Keratinocyte (primary cell): ENCODE measurements around the gene CD28. TPM values are rescaled to one million over a fixed set of nuclear protein-coding genes. Genes with fewer than 3 reads are reported as not detected.

Source experiments
- DNase-seq: peaks from one replicate; pipeline ENCODE4 v3.0.0-alpha.2; 2011; ENCODE audit warnings: low read depth, missing footprints, low spot score
- FAIRE-seq: peaks from 2 replicates; lab custom pipeline; 2011; peaks lifted over from hg19 to GRCh38; lab: Jason Lieb, UNC
- H2AFZ ChIP-seq: 2 replicates; pipeline ENCODE4 v1.6.0; 2012; ENCODE audit warnings: low read length, control low read depth, inconsistent platforms; ENCODE audit not compliant: control insufficient read depth
- H3K27ac ChIP-seq: 2 replicates; pipeline ENCODE4 v1.5.1; 2011; ENCODE audit warnings: low read length; ENCODE audit not compliant: control insufficient read depth, insufficient read depth
- H3K27me3 ChIP-seq: 3 replicates; pipeline ENCODE4 v1.6.0; 2011; ENCODE audit warnings: low read length; ENCODE audit not compliant: control insufficient read depth, insufficient read depth; ENCODE audit errors: extremely low read depth
- H3K36me3 ChIP-seq, 2 experiments: 2 replicates in 1 of 2; 3 replicates in 1 of 2; pipeline ENCODE4 v1.5.1; 2011; ENCODE audit warnings: low read length in 2 of 2, mild to moderate bottlenecking in 1 of 2; ENCODE audit not compliant: control insufficient read depth in 2 of 2, insufficient read depth in 2 of 2; ENCODE audit errors: extremely low read depth in 1 of 2
- H3K4me1 ChIP-seq: 3 replicates; pipeline ENCODE4 v1.5.1; 2011; ENCODE audit warnings: low read length; ENCODE audit not compliant: control insufficient read depth, insufficient read depth; ENCODE audit errors: extremely low read depth
- H3K4me2 ChIP-seq: 3 replicates; pipeline ENCODE4 v1.6.0; 2011; ENCODE audit warnings: low read depth, low read length; ENCODE audit not compliant: control insufficient read depth, insufficient read depth; ENCODE audit errors: extremely low read depth
- H3K4me3 ChIP-seq, 3 experiments: fragments of 200-600 bp in 1 of 3; sonication (generic) in 1 of 3; 2 replicates in 2 of 3; 3 replicates in 1 of 3; pipeline ENCODE4 v1.5.1; 2011 to 2016; ENCODE audit warnings: low read length in 3 of 3, mild to moderate bottlenecking in 3 of 3, control low read depth in 2 of 3, inconsistent platforms in 1 of 3, low read depth in 1 of 3, mixed read lengths in 1 of 3, mixed run types in 1 of 3, moderate library complexity in 1 of 3; ENCODE audit not compliant: control insufficient read depth in 2 of 3, insufficient read depth in 2 of 3; ENCODE audit errors: extremely low read depth in 1 of 3
- H3K79me2 ChIP-seq: 2 replicates; pipeline ENCODE4 v1.6.0; 2012; ENCODE audit warnings: low read length; ENCODE audit not compliant: control insufficient read depth, insufficient read depth
- H3K9ac ChIP-seq: 3 replicates; pipeline ENCODE4 v1.6.0; 2011; ENCODE audit warnings: low read length; ENCODE audit not compliant: control insufficient read depth, insufficient read depth; ENCODE audit errors: extremely low read depth
- H3K9me1 ChIP-seq: 3 replicates; pipeline ENCODE4 v1.6.0; 2011; ENCODE audit warnings: low read length; ENCODE audit not compliant: control insufficient read depth, insufficient read depth; ENCODE audit errors: extremely low read depth
- H3K9me3 ChIP-seq: 2 replicates; pipeline ENCODE4 v1.5.1; 2012; ENCODE audit warnings: low read depth, low read length; ENCODE audit not compliant: control insufficient read depth
- H4K20me1 ChIP-seq: 3 replicates; pipeline ENCODE4 v1.6.0; 2011; ENCODE audit warnings: low read length; ENCODE audit not compliant: control insufficient read depth, insufficient read depth; ENCODE audit errors: extremely low read depth
- EZH2 ChIP-seq: IDR thresholded peaks from one replicate; pipeline ENCODE4 v1.6.1; 2012; ENCODE audit warnings: inconsistent platforms, mild to moderate bottlenecking, low read length, moderate library complexity
- dilution Hi-C: fragments of 300-500 bp; cut with MboI; formaldehyde crosslinking; loops from one replicate; pipeline ENCODE4 v1.7.0; 2020; ENCODE audit warnings: low sequenced_read_pairs; ENCODE audit not compliant: extremely low pct_ligation_motif_present
- polyA plus RNA-seq, 5 experiments: library from polyadenylated mRNA; depleted of rRNA in 3 of 5; stranded (reverse) in 3 of 5; stranded (forward) in 1 of 5; unstranded in 1 of 5; fragments of >200 nt; gene quantifications; 1 replicate in 1 of 5; 2 replicates in 3 of 5; 3 replicates in 1 of 5; pipeline versions ENCODE4 v1.2.1 to v1.2.3, GENCODE V29; 2011 to 2012; ENCODE audit warnings: missing spikeins in 2 of 5, low read depth in 1 of 5, low replicate concordance in 1 of 5
- TF ChIP-seq, protein P1 (sequence below), 3 experiments: IDR thresholded peaks in 1 of 3; conservative IDR thresholded peaks in 1 of 3; optimal IDR thresholded peaks in 1 of 3; 2 replicates in 2 of 3; 3 replicates in 1 of 3; pipeline versions ENCODE3 to v1.5.1; 2011; ENCODE audit warnings: low read length in 3 of 3, mild to moderate bottlenecking in 3 of 3, moderate library complexity in 2 of 3, control low read depth in 1 of 3, inconsistent platforms in 1 of 3; ENCODE audit not compliant: insufficient read depth in 2 of 3; ENCODE audit errors: extremely low read depth in 1 of 3

CD28 gene
- polyA plus RNA-seq, 1 donor (not counting 4 experiments of a cell fraction or from before 2014, with no cell fraction given) = 0.01 TPM

- H3K36me3 ChIP-seq = no peaks in the 10 kb centered on the region
- no peak overlapping the region for H2AFZ ChIP-seq
- peaks cover 19% of the 10 kb centered on the region for H3K4me1 ChIP-seq
- H3K4me3 ChIP-seq = no peak overlapping the region
- H3K79me2 ChIP-seq = no peaks in the 10 kb centered on the region
- H3K9me3 ChIP-seq = no peaks in the 10 kb centered on the region
- peak overlapping the region; percentile 55 for H3K27ac ChIP-seq
- H3K9ac ChIP-seq = no peak overlapping the region
- H4K20me1 ChIP-seq = no peaks in the 10 kb centered on the region
- peak; percentile 73 for FAIRE-seq
- peak; percentile 67 for DNase-seq
- no peak for TF ChIP-seq EZH2
- TF ChIP-seq, protein P1, sequence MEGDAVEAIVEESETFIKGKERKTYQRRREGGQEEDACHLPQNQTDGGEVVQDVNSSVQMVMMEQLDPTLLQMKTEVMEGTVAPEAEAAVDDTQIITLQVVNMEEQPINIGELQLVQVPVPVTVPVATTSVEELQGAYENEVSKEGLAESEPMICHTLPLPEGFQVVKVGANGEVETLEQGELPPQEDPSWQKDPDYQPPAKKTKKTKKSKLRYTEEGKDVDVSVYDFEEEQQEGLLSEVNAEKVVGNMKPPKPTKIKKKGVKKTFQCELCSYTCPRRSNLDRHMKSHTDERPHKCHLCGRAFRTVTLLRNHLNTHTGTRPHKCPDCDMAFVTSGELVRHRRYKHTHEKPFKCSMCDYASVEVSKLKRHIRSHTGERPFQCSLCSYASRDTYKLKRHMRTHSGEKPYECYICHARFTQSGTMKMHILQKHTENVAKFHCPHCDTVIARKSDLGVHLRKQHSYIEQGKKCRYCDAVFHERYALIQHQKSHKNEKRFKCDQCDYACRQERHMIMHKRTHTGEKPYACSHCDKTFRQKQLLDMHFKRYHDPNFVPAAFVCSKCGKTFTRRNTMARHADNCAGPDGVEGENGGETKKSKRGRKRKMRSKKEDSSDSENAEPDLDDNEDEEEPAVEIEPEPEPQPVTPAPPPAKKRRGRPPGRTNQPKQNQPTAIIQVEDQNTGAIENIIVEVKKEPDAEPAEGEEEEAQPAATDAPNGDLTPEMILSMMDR (optimal IDR thresholded peaks at IDR 0.05 in 1 of 3, IDR thresholded peaks at IDR 0.05 in 1 of 3, conservative IDR thresholded peaks at IDR 0.05 in 1 of 3; ENCODE audit: extremely low read depth in 1 of 3, insufficient read depth in 2 of 3, low read length in 3 of 3) = no peak
- dilution Hi-C loops = no loop called here
- H3K9me1 ChIP-seq = no peaks in the 10 kb centered on the region
- peak overlapping the region; percentile 64 for H3K4me2 ChIP-seq
- H3K27me3 ChIP-seq = no peaks in the 10 kb centered on the region
Observed at GRCh38 chr2:203759690-203760365, 53.4 kb downstream of the CD28 start.

GRCh38 chr2:203761121-203761520 is 54.7 kb downstream of the CD28 start:
- no peaks in the 10 kb centered on the region for H3K79me2 ChIP-seq
- H4K20me1 ChIP-seq = no peaks in the 10 kb centered on the region
- no peak for FAIRE-seq
- dilution Hi-C loops = no loop called here
- no peaks in the 10 kb centered on the region for H3K36me3 ChIP-seq
- no peak overlapping the region for H3K9ac ChIP-seq
- H3K9me3 ChIP-seq = no peaks in the 10 kb centered on the region
- no peak overlapping the region for H3K4me3 ChIP-seq
- H2AFZ ChIP-seq = no peak overlapping the region
- no peak overlapping the region for H3K27ac ChIP-seq
- peaks cover 19% of the 10 kb centered on the region for H3K4me1 ChIP-seq
- no peak for TF ChIP-seq EZH2
- TF ChIP-seq, protein P1 (optimal IDR thresholded peaks at IDR 0.05 in 1 of 3, IDR thresholded peaks at IDR 0.05 in 1 of 3, conservative IDR thresholded peaks at IDR 0.05 in 1 of 3; ENCODE audit: extremely low read depth in 1 of 3, insufficient read depth in 2 of 3, low read length in 3 of 3) = no peak
- no peak for DNase-seq
- H3K9me1 ChIP-seq = no peaks in the 10 kb centered on the region
- no peak overlapping the region for H3K4me2 ChIP-seq
- no peaks in the 10 kb centered on the region for H3K27me3 ChIP-seq
